KBM-7 (cell line): ENCODE results near the gene GIMAP1.
A peak's percentile ranks its signal among the peaks of the same experiment; 100 is the strongest.

ENCODE experiments used
- DNase-seq: peaks from one replicate; pipeline ENCODE4 v3.0.0-alpha.2; 2015
- in situ Hi-C: fragments of 300-500 bp; cut with MboI; formaldehyde crosslinking; loops from 2 replicates; pipeline ENCODE4 v1.14.3; 2020; ENCODE audit warnings: low sequenced_read_pairs, low pct_unique_long_range_greater_than_20kb, mixed read lengths

GIMAP1 gene

DNA sequence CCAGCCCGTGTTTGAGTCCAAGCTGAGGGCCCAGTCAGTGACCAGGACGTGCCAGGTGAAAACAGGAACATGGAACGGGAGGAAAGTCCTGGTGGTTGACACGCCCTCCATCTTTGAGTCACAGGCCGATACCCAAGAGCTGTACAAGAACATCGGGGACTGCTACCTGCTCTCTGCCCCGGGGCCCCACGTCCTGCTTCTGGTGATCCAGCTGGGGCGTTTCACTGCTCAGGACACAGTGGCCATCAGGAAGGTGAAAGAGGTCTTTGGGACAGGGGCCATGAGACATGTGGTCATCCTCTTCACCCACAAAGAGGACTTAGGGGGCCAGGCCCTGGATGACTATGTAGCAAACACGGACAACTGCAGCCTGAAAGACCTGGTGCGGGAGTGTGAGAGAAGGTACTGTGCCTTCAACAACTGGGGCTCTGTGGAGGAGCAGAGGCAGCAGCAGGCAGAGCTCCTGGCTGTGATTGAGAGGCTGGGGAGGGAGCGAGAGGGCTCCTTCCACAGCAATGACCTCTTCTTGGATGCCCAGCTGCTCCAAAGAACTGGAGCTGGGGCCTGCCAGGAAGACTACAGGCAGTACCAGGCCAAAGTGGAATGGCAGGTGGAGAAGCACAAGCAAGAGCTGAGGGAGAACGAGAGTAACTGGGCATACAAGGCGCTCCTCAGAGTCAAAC, 26.0 kb downstream of the GIMAP1 start:
- DNase-seq, result no peak

GRCh38 chr7:150744041-150744656, 27.7 kb downstream of the GIMAP1 start:
- no peak for DNase-seq
- in situ Hi-C loops, result no loop called here

More for the DNA sequence above, 26.0 kb downstream of the GIMAP1 start:
- in situ Hi-C loops, result no loop called here

DNA sequence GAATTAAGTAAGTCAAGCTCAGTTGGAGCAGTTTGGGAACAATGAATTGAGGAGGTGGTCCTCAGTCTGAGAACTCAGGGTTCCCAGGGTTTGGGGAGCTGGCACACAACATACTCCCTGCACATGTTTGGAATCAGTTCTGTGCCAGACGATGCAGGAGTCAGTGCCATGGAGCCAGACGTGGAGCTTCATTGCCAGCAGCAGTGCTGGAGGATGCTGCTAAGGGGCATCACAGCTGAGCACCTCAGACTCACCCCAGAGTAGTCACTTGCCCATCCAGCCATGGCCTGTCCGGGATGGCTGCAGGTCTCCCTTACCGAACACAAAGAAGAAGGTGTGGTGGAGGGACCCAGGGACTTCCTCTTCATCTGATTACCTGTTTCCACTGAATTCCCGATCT, 28.7 kb downstream of the GIMAP1 start:
- no peak for DNase-seq
- in situ Hi-C loops, result no loop called here

- in situ Hi-C loops, result no loop called here
- DNase-seq, result no peak
These were observed 29.5 kb downstream of the GIMAP1 start for GRCh38 chr7:150745876-150746275.

DNA sequence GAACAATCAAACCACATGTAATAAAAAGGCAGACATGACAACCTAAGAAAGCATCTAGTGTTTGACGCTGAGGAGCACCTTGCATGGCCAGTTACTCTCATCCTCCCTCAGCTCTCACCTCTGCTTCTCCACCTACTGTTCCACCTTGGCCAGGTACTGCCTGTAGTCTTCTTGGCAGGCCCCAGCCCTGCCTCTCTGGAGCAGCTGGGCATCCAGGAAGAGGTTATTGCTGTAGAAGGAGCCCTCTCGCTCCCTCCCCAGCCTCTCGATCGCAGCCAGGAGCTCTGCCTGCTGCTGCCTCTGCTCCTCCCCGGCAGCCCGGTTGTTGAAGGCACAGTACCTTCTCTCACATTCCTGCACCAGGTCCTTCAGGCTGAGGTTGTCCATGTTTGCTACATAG, 30.5 kb downstream of the GIMAP1 start:
- in situ Hi-C loops, result no loop called here
- DNase-seq, result no peak

DNA sequence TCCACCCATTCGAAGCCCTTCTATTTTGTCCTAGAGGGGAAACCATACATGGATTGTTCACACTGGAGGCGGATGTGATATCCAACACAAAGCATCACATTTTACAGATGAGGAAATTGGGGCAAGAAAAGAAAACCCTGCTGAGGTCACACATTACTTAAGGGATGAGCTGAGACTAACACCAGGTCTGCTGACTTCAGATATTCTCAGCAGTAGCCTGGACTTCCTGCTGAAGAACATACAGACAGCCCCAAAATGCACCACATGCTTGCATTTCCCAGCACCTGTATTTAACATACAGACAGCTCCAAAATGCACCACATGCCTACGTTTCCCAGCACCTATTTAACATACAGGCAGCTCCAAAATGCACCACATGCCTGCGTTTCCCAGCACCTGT, 32.0 kb downstream of the GIMAP1 start:
- no peak for DNase-seq
- in situ Hi-C loops, result no loop called here

GRCh38 chr7:150751702-150752101, 35.3 kb downstream of the GIMAP1 start:
- DNase-seq, result no peak
- in situ Hi-C loops, result no loop called here

- in situ Hi-C loops, result no loop called here
- DNase-seq, result no peak
These were observed 36.8 kb downstream of the GIMAP1 start for GRCh38 chr7:150753239-150753638.

GRCh38 chr7:150753826-150754603, 37.6 kb downstream of the GIMAP1 start:
- peak; percentile 72 for DNase-seq
- in situ Hi-C loops, result no loop called here

- in situ Hi-C loops, result no loop called here
- no peak for DNase-seq
These were observed 38.5 kb downstream of the GIMAP1 start for GRCh38 chr7:150754951-150755350.

GRCh38 chr7:150755473-150756099, 39.2 kb downstream of the GIMAP1 start:
- peak; percentile 71 for DNase-seq
- in situ Hi-C loops, result no loop called here

DNA sequence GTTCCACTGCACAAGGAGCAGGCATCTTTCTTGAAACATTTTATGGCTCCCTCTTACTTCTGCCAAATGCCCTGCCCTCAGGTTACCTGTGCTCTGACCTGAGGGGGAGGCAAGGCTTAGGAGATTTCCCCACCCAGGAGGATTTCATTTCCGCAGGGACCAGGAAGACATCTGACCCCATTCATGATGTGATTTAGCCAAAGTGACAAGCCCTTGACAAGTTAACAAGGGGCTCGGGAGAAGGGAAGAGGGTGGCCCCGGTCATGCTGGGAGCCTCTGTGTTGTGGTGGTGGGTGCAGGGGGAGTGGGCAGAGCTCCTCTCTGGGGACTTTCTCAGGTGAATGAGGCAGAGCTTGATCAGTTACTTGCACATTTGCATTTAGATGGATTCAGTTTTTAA, 39.8 kb downstream of the GIMAP1 start:
- in situ Hi-C loops, result no loop called here
- DNase-seq, result no peak

DNA sequence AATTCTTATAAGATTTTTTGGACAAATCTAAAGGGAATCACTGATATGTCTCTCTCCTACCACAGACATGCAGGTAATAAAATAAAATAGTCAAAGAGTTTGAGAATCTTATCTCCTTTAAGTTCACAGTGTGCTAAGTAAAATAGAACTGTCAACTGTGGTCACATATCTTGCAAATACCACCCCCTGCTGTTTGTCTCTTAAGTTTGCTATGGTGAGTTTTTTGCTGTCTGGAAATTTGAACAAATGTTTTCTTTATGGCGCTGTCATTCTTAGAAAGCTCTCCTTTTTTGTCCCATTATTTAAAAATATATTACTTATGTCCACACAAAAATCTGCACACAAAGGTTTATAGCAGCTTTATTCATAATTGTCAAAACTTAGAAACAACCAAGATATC, 40.4 kb downstream of the GIMAP1 start:
- peak; percentile 57 for DNase-seq
- in situ Hi-C loops, result no loop called here

DNA sequence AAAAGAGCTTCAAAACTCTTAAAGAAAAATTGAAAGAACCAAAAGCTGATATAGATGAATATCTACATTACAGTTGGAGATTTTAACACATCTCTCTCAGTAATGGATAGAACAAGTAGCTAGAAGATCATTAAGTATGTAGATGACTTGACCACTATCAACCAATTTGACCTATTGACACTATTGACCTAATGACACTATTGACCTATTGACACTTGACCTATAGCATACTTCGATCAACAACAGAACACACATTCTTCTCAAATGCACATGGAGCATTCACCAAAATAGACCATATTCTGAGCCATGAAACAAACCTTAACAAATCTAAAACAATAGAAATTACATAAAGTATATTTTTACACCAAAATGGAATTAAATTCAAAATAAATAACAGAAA, 43.1 kb downstream of the GIMAP1 start:
- in situ Hi-C loops, result no loop called here

GRCh38 chr7:150766334-150766709, 49.9 kb downstream of the GIMAP1 start:
- DNase-seq, result no peak
- in situ Hi-C loops, result no loop called here

More for the DNA sequence above, 43.1 kb downstream of the GIMAP1 start:
- no peak for DNase-seq

- DNase-seq, result no peak
- in situ Hi-C loops, result no loop called here
These were observed 53.4 kb downstream of the GIMAP1 start for GRCh38 chr7:150769768-150770167.
